ENCODE results near the gene NEAT1. TPM values are rescaled to one million over a fixed set of nuclear protein-coding genes. Genes with fewer than 3 reads are reported as not detected.

NEAT1 gene
- total RNA-seq, 4 donors from 2014 or later: 370 to 782 (median 680) TPM

GRCh38 chr11:65440831-65441499 lies 18.4 kb downstream of the NEAT1 start:
- Histone ChIP-seq H3K4me3 (no peak overlapping the region), H3K27ac (peak overlapping the region; percentile 45 to 100 (median 63)), H3K4me1 (peaks cover 10 to 52% (median 17%) of the 10 kb centered on the region in 4 donors), H3K27me3 (no peaks in the 10 kb centered on the region), H3K9me3 (no peaks in the 10 kb centered on the region), H3K36me3 (peaks cover 0 to 47% (median 8%) of the 10 kb centered on the region in 4 donors)
- DNase-seq: no peak
- intact Hi-C loops (cut with DNase I; ENCODE audit: low total_unique reads): no loop called here
- TF ChIP-seq, protein P1, sequence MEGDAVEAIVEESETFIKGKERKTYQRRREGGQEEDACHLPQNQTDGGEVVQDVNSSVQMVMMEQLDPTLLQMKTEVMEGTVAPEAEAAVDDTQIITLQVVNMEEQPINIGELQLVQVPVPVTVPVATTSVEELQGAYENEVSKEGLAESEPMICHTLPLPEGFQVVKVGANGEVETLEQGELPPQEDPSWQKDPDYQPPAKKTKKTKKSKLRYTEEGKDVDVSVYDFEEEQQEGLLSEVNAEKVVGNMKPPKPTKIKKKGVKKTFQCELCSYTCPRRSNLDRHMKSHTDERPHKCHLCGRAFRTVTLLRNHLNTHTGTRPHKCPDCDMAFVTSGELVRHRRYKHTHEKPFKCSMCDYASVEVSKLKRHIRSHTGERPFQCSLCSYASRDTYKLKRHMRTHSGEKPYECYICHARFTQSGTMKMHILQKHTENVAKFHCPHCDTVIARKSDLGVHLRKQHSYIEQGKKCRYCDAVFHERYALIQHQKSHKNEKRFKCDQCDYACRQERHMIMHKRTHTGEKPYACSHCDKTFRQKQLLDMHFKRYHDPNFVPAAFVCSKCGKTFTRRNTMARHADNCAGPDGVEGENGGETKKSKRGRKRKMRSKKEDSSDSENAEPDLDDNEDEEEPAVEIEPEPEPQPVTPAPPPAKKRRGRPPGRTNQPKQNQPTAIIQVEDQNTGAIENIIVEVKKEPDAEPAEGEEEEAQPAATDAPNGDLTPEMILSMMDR (IDR thresholded peaks at IDR 0.05): no peak
- TF ChIP-seq POLR2A (IDR thresholded peaks at IDR 0.05) (peak; percentile 51), POLR2AphosphoS5 (IDR thresholded peaks at IDR 0.05) (peak; percentile 68 to 76 (median 73))
- 65 to 72% methylated on average over 6 to 8 of the region's 8 CpGs for WGBS, 2 donors (ENCODE audit: low coverage in 1 of 2)
- in situ Hi-C loops (cut with MboI; ENCODE audit: low pct_ligation_motif_present in 1 of 4, low pct_unique_long_range_greater_than_20kb in 1 of 4, low sequenced_read_pairs in 3 of 4): no loop called here

GRCh38 chr11:65442842-65443331 lies 20.3 kb downstream of the NEAT1 start:
- Histone ChIP-seq H3K27me3 (no peaks in the 10 kb centered on the region), H3K36me3 (peaks cover 0 to 31% (median 7%) of the 10 kb centered on the region in 4 donors), H3K9me3 (no peaks in the 10 kb centered on the region), H3K27ac (peak overlapping the region; percentile 45 to 100 (median 68)), H3K4me1 (peaks cover 9 to 40% (median 14%) of the 10 kb centered on the region in 4 donors), H3K4me3 (no peak overlapping the region)
- 62 to 82% methylated on average over 3 to 9 of the region's 9 CpGs for WGBS, 2 donors (ENCODE audit: low coverage in 1 of 2)
- TF ChIP-seq POLR2AphosphoS5 (IDR thresholded peaks at IDR 0.05): peak; percentile 56 to 71 (median 66)
- TF ChIP-seq POLR2A (IDR thresholded peaks at IDR 0.05): no peak
- intact Hi-C loops (cut with DNase I; ENCODE audit: low total_unique reads) (no loop called here), in situ Hi-C loops (cut with MboI; ENCODE audit: low pct_ligation_motif_present in 1 of 4, low pct_unique_long_range_greater_than_20kb in 1 of 4, low sequenced_read_pairs in 3 of 4) (no loop called here)
- DNase-seq: no peak

DNA sequence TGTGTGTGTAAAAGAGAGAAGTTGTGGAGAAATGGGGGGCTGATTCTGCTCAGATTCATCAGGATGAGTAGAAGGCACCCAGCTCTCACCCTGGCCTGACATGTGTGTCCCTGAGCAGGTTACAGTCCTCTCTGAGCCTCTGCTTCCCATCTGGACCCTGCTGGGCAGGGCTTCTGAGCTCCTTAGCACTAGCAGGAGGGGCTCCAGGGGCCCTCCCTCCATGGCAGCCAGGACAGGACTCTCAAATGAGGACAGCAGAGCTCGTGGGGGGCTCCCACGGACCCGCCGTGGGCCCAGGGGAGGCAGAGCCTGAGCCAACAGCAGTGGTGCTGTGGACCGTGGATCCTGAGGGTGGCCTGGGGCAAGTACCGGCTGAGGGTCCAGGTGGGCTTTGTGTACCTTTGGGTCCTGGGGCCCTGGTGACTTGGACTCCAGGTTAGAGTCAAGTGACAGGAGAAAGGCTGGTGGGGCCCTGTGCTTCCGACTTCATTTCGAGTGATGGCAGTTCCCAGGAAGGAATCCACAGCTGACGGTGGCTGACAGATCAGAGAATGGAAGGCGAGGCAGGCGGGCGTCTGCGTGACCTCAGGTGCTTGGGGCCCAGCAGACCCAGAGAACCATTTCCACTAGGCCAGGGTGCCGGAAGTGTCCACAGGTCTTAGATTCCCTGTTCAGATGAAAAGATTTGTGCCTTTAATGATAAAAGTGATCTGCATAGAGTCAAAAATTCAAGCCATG lies 21.9 kb downstream of the NEAT1 start:
- 87% methylated on average over 14 of the region's 14 CpGs; no CpG with 5 or more reads in 1 of the 2 donors for WGBS, 2 donors (ENCODE audit: low coverage in 1 of 2)

GRCh38 chr11:65445101-65445603 lies 22.6 kb downstream of the NEAT1 start:
- no peaks in the 10 kb centered on the region for H3K27me3 ChIP-seq
- 81 to 84% methylated on average over 6 to 15 of the region's 15 CpGs for WGBS, 2 donors (ENCODE audit: low coverage in 1 of 2)
- H3K4me3 ChIP-seq: no peak overlapping the region
- peak overlapping the region; percentile 45 to 100 (median 68) for H3K27ac ChIP-seq
- H3K9me3 ChIP-seq: no peaks in the 10 kb centered on the region
- no peak for TF ChIP-seq EP300 (IDR thresholded peaks at IDR 0.05; ENCODE audit: low read depth)
- TF ChIP-seq POLR2AphosphoS5 (IDR thresholded peaks at IDR 0.05): peak; percentile 70 to 77 (median 73)
- peaks cover 0 to 22% (median 10%) of the 10 kb centered on the region in 4 donors for H3K4me1 ChIP-seq
- intact Hi-C loops (cut with DNase I; ENCODE audit: low total_unique reads): no loop called here
- in situ Hi-C loops (cut with MboI; ENCODE audit: low pct_ligation_motif_present in 1 of 4, low pct_unique_long_range_greater_than_20kb in 1 of 4, low sequenced_read_pairs in 3 of 4): no loop called here
- DNase-seq: no peak
- peaks cover 0 to 19% (median 3%) of the 10 kb centered on the region in 4 donors for H3K36me3 ChIP-seq

More for the DNA sequence above, 21.9 kb downstream of the NEAT1 start:
- Histone ChIP-seq H3K4me1 (peaks cover under 1 to 26% (median 11%) of the 10 kb centered on the region in 4 donors), H3K9me3 (no peaks in the 10 kb centered on the region), H3K27me3 (no peaks in the 10 kb centered on the region), H3K4me3 (no peak overlapping the region), H3K36me3 (peaks cover 0 to 19% (median 3%) of the 10 kb centered on the region in 4 donors), H3K27ac (peak overlapping the region; percentile 45 to 100 (median 68))
- intact Hi-C loops (cut with DNase I; ENCODE audit: low total_unique reads) (no loop called here), in situ Hi-C loops (cut with MboI; ENCODE audit: low pct_ligation_motif_present in 1 of 4, low pct_unique_long_range_greater_than_20kb in 1 of 4, low sequenced_read_pairs in 3 of 4) (no loop called here)
- no peak for DNase-seq
- TF ChIP-seq POLR2A (IDR thresholded peaks at IDR 0.05) (peak; percentile 3), EP300 (IDR thresholded peaks at IDR 0.05; ENCODE audit: low read depth) (no peak), POLR2AphosphoS5 (IDR thresholded peaks at IDR 0.05) (peak; percentile 2 to 52 (median 45))
- TF ChIP-seq, protein P1 (IDR thresholded peaks at IDR 0.05): no peak
